HepG2 (cell line): ENCODE results near the gene APOL2. TPM values are rescaled to one million over a fixed set of nuclear protein-coding genes. Genes with fewer than 3 reads are reported as not detected.

ENCODE experiments used
- ATAC-seq: fragments of 200-7000 bp; cut with Tn5 transposase; 3 replicates; pipeline ENCODE4 v1.9.1; 2020; ENCODE audit warnings: mild to moderate bottlenecking, moderate library complexity
- BruUV-seq: library from RNA; stranded (reverse); fragments of 400-500 nt; replicated peaks from 2 replicates; lab custom pipeline; 2021; lab: Mats Ljungman, UMichigan
- CTCF ChIA-PET: fragments of 300-600 bp; formaldehyde crosslinking; extraction: SDS; loops from one replicate; lab custom pipeline; 2021; ENCODE audit warnings: low total read pairs, inconsistent platforms, low intra/inter-chr PET ratio; lab: Yijun Ruan, JAX
- POLR2A ChIA-PET: fragments of 350-600 bp; sonication (Branson Sonifier 250); formaldehyde crosslinking; loops from one replicate; lab custom pipeline; 2020; ENCODE audit warnings: antibody characterized with exemption, inconsistent platforms; lab: Yijun Ruan, JAX
- DNase-seq: peaks from one replicate; pipeline ENCODE4 v3.0.0-alpha.2; 2015; ENCODE audit warnings: low spot score
- FAIRE-seq: peaks from 3 replicates; lab custom pipeline; 2011; peaks lifted over from hg19 to GRCh38; lab: Jason Lieb, UNC
- H2AFZ ChIP-seq: one replicate; pipeline ENCODE4 v1.6.1; 2011; ENCODE audit warnings: low read length, inconsistent platforms
- H3K27ac ChIP-seq: fragments of 300-600 bp; 3 replicates; pipeline ENCODE4 v1.8.0; 2011; ENCODE audit warnings: mixed run types, mild to moderate bottlenecking, mixed read lengths, low read length, inconsistent platforms; ENCODE audit not compliant: insufficient read depth; ENCODE audit errors: extremely low read length
- H3K27me3 ChIP-seq, 2 experiments: fragments of 200-600 bp in 1 of 2; 2 replicates in 1 of 2; 3 replicates in 1 of 2; pipeline versions ENCODE4 v1.6.0 to v1.8.0; 2011; ENCODE audit warnings: low read length in 2 of 2, mild to moderate bottlenecking in 2 of 2, moderate library complexity in 2 of 2, inconsistent platforms in 1 of 2; ENCODE audit not compliant: insufficient read depth in 2 of 2, control insufficient read depth in 1 of 2
- H3K36me3 ChIP-seq, 2 experiments: fragments of 200-600 bp in 1 of 2; replicated peaks in 1 of 2; 2 replicates in 1 of 2; 3 replicates in 1 of 2; pipeline versions ENCODE4 v1.5.1 to v1.8.0; 2011; ENCODE audit warnings: low read length in 2 of 2, inconsistent platforms in 1 of 2; ENCODE audit not compliant: insufficient read depth in 2 of 2, control insufficient read depth in 1 of 2
- H3K4me1 ChIP-seq: 2 replicates; pipeline ENCODE4 v1.5.1; 2012; ENCODE audit warnings: low read length, inconsistent platforms; ENCODE audit not compliant: insufficient read depth
- H3K4me2 ChIP-seq: 2 replicates; pipeline ENCODE4 v1.6.0; 2011; ENCODE audit warnings: low read depth, low read length, inconsistent platforms
- H3K4me3 ChIP-seq, 3 experiments: fragments of 200-600 bp in 1 of 3; sonication (generic), shearing (Covaris generic) in 1 of 3; replicated peaks in 1 of 3; 2 replicates each; pipeline ENCODE4 v1.5.1; 2011 to 2016; ENCODE audit warnings: low read length in 3 of 3, inconsistent platforms in 2 of 3, low read depth in 2 of 3, mild to moderate bottlenecking in 2 of 3, control low read depth in 1 of 3, mixed read lengths in 1 of 3; ENCODE audit not compliant: insufficient read depth in 1 of 3
- H3K79me2 ChIP-seq: one replicate; pipeline ENCODE4 v1.6.1; 2011; ENCODE audit warnings: low read length, inconsistent platforms; ENCODE audit not compliant: insufficient read depth
- H3K9ac ChIP-seq: 2 replicates; pipeline ENCODE4 v1.6.0; 2011; ENCODE audit warnings: mild to moderate bottlenecking, low read depth, low read length, inconsistent platforms; ENCODE audit not compliant: insufficient read depth
- H3K9me3 ChIP-seq: 2 replicates; pipeline ENCODE4 v1.5.1; 2012; ENCODE audit warnings: mild to moderate bottlenecking, low read length
- H4K20me1 ChIP-seq: 2 replicates; pipeline ENCODE4 v1.6.0; 2011; ENCODE audit warnings: inconsistent platforms, mild to moderate bottlenecking, low read length, moderate library complexity; ENCODE audit not compliant: insufficient read depth
- RBM22 ChIP-seq: fragments of 200-400 bp; formaldehyde crosslinking; optimal IDR thresholded peaks from 2 replicates; pipeline ENCODE3; 2017; ENCODE audit warnings: mild to moderate bottlenecking, low read length, moderate library complexity
- ZNF781 ChIP-seq: sonication (generic); formaldehyde crosslinking; IDR thresholded peaks from 2 replicates; pipeline ENCODE4 v1.5.1; 2020; ENCODE audit warnings: borderline replicate concordance, mild to moderate bottlenecking, missing genetic modification reagents; ENCODE audit errors: not compliant biosample characterization
- WGBS: methylation state at CpG from one replicate; pipeline ENCODE4 v1.1.6; 2017; ENCODE audit warnings: low lambda C conversion rate; 5-methylcytosine and 5-hydroxymethylcytosine counted together
- in situ Hi-C: cut with HindIII; loops from 2 replicates; pipeline ENCODE4 v1.10.0; 2017; ENCODE audit warnings: low pct_unique_long_range_greater_than_20kb; ENCODE audit not compliant: extremely low pct_ligation_motif_present
- intact Hi-C: fragments of 100-400 bp; cut with micrococcal nuclease; formaldehyde crosslinking; loops from one replicate; pipeline ENCODE4 v1.10.0; 2022; ENCODE audit not compliant: unreplicated experiment
- polyA plus RNA-seq, 8 experiments: library from polyadenylated mRNA; depleted of rRNA in 3 of 8; stranded (reverse) in 7 of 8; unstranded in 1 of 8; fragments of >200 nt; fragmentation: Illumina TruSeq in 4 of 8; extraction: Trizol in 4 of 8; gene quantifications; 2 replicates each; pipeline versions ENCODE4 v1.2.1 to v1.2.3, GENCODE V29; 2011 to 2016; ENCODE audit warnings: low read depth in 4 of 8, missing spikeins in 1 of 8, mixed read lengths in 1 of 8; ENCODE audit not compliant: insufficient read depth in 1 of 8
- total RNA-seq, 5 experiments: library from RNA; depleted of rRNA; stranded (reverse); fragments of >200 nt; fragmentation: Illumina TruSeq; extraction: Trizol; gene quantifications; 2 replicates each; pipeline ENCODE4 v1.2.3, GENCODE V29; 2016; ENCODE audit warnings: low read depth in 1 of 5
- TF ChIP-seq, protein P1 (sequence below): sonication (generic); formaldehyde crosslinking; IDR thresholded peaks from 2 replicates; pipeline ENCODE4 v1.5.1; 2020; ENCODE audit warnings: mild to moderate bottlenecking, missing genetic modification reagents, moderate library complexity
- TF ChIP-seq, protein P2 (sequence below): sonication (generic); formaldehyde crosslinking; IDR thresholded peaks from 2 replicates; pipeline ENCODE4 v1.8.1; 2023; ENCODE audit warnings: mild to moderate bottlenecking, missing genetic modification reagents

Gene APOL2
- total and polyA plus RNA-seq, 2 of the 13 experiments (the other 11 are each of a cell fraction or from before 2014, with no cell fraction given): 28.7 to 51.2 TPM

DNA sequence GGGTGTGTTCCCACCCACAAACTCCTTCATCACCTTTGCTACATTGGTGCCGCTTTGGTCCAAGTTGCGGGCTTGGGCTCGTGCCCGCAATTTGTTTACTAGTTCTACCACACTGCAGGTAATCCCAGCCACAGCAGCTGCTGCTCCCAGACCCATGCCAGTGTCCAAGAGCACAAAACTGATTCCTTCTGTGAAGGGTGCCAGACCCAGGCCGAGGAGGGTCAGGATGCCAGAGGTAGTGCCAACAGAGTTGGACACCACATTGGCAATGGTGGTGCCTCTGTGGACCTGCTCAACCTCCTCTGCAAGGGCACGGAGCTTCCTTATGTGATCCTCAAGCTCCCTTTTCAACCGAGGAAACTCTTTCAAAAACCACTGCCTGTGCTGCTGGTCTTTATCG lies 11.5 kb downstream of the APOL2 start:
- no peak for FAIRE-seq
- 95% methylated on average over 7 of the region's 8 CpGs for WGBS
- Histone ChIP-seq H3K79me2 (peaks cover 3% of the 10 kb centered on the region), H3K4me3 (no peak overlapping the region), H4K20me1 (no peaks in the 10 kb centered on the region), H3K27me3 (no peaks in the 10 kb centered on the region), H3K9ac (no peak overlapping the region), H3K9me3 (no peaks in the 10 kb centered on the region), H3K27ac (peak overlapping the region; percentile 59), H3K4me2 (no peak overlapping the region), H2AFZ (no peak overlapping the region), H3K4me1 (peaks cover 54% of the 10 kb centered on the region), H3K36me3 (peaks cover 13 to 32% of the 10 kb centered on the region in 2 experiments; a peak in 4 of 5 replicates)
- intact Hi-C loops: no loop called here
- ATAC-seq: no peak
- ChIA-PET CTCF (no interaction called here), POLR2A (interaction anchor here (0.7 to 0.9 kb wide), 2 partner anchors 12 to 231 kb away, joined by 3 to 4 read pairs; partner anchors contain the start of gene APOL2)
- TF ChIP-seq RBM22 (peak; percentile 6), ZNF781 (CRISPR knock-in tag) (no peak)
- TF ChIP-seq, protein P1, sequence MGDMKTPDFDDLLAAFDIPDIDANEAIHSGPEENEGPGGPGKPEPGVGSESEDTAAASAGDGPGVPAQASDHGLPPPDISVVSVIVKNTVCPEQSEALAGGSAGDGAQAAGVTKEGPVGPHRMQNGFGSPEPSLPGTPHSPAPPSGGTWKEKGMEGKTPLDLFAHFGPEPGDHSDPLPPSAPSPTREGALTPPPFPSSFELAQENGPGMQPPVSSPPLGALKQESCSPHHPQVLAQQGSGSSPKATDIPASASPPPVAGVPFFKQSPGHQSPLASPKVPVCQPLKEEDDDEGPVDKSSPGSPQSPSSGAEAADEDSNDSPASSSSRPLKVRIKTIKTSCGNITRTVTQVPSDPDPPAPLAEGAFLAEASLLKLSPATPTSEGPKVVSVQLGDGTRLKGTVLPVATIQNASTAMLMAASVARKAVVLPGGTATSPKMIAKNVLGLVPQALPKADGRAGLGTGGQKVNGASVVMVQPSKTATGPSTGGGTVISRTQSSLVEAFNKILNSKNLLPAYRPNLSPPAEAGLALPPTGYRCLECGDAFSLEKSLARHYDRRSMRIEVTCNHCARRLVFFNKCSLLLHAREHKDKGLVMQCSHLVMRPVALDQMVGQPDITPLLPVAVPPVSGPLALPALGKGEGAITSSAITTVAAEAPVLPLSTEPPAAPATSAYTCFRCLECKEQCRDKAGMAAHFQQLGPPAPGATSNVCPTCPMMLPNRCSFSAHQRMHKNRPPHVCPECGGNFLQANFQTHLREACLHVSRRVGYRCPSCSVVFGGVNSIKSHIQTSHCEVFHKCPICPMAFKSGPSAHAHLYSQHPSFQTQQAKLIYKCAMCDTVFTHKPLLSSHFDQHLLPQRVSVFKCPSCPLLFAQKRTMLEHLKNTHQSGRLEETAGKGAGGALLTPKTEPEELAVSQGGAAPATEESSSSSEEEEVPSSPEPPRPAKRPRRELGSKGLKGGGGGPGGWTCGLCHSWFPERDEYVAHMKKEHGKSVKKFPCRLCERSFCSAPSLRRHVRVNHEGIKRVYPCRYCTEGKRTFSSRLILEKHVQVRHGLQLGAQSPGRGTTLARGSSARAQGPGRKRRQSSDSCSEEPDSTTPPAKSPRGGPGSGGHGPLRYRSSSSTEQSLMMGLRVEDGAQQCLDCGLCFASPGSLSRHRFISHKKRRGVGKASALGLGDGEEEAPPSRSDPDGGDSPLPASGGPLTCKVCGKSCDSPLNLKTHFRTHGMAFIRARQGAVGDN (CRISPR knock-in tag): peak; percentile 22; the same call in 1 of the 2 replicates
- TF ChIP-seq, protein P2, sequence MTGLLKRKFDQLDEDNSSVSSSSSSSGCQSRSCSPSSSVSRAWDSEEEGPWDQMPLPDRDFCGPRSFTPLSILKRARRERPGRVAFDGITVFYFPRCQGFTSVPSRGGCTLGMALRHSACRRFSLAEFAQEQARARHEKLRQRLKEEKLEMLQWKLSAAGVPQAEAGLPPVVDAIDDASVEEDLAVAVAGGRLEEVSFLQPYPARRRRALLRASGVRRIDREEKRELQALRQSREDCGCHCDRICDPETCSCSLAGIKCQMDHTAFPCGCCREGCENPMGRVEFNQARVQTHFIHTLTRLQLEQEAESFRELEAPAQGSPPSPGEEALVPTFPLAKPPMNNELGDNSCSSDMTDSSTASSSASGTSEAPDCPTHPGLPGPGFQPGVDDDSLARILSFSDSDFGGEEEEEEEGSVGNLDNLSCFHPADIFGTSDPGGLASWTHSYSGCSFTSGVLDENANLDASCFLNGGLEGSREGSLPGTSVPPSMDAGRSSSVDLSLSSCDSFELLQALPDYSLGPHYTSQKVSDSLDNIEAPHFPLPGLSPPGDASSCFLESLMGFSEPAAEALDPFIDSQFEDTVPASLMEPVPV (CRISPR knock-in tag): no peak
- no TSS peak for BruUV-seq
- DNase-seq: no peak
- in situ Hi-C loops: loop anchor here (10.0 kb wide), 1 partner anchor 83 kb away; no protein-coding TSS in a partner anchor
